GM19023 (cell line): ENCODE measurements around the gene OR10A4.
"Not testable (repeated sequence)": the region's sequence is repeated elsewhere in the genome, so short reads cannot be mapped to it uniquely, and the experiment has no call there.

Experiments used
- ATAC-seq: cut with Tn5 transposase; IDR thresholded peaks from one replicate; pipeline ENCODE4 v1.9.1; 2021; ENCODE audit warnings: mild to moderate bottlenecking, moderate library complexity; ENCODE audit not compliant: unreplicated experiment

OR10A4 gene

DNA sequence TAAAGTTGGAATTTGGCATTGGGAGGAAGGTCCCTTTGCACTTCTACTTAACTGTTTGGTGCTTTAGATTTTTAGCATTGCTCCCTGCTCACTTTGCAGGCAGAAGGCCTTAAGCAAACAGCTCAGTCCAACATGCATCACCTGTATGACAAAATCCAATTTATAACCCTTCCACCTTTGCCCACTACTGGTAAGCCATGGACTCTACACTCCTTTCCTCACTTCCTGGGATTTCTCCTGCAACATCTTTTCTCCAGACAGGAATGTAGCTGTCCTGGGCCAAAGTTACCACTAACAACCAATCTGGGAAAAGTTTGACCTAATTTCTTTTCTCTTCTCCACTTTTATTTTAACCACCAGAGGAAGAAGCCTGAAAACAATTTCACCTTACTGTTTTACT, 17.7 kb downstream of the OR10A4 start:
- ATAC-seq: no peak

DNA sequence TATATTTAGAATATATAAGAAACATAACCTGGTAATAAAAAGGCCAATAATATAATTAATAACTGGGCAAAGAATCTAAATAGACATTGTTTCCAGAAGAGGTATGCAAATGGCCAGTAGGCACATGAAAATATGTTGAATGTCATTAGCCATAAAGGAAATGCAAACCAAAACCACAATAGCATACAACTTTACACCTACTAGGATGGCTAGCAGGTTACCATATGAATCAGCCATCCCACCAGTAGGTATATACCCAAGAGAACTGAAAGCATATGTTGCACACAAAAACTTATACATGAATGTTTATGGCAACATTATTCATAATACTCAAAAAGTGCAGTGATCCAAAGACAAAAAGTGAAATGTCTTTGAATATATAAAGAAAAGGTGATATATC, 18.6 kb downstream of the OR10A4 start:
- peak; percentile 62 for ATAC-seq

DNA sequence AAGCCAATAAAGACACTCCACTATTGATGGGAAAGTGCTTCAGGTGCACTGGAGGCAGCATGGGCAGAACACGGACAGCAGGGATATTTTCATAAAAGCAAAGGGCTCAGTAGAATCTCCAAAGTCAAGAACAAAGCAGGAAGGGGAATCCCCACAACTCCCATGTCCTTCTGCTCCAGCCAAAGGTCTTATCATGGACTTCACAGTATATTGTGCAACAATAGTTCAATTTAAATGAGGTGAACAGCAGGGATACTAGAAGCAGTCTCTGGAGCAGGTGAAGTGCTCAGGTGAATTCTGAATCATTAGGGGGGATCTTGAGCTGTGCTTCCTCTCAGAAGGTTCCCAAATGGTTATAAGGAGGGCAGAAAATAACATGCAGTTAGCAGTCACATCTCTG, 22.5 kb downstream of the OR10A4 start:
- no peak for ATAC-seq

DNA sequence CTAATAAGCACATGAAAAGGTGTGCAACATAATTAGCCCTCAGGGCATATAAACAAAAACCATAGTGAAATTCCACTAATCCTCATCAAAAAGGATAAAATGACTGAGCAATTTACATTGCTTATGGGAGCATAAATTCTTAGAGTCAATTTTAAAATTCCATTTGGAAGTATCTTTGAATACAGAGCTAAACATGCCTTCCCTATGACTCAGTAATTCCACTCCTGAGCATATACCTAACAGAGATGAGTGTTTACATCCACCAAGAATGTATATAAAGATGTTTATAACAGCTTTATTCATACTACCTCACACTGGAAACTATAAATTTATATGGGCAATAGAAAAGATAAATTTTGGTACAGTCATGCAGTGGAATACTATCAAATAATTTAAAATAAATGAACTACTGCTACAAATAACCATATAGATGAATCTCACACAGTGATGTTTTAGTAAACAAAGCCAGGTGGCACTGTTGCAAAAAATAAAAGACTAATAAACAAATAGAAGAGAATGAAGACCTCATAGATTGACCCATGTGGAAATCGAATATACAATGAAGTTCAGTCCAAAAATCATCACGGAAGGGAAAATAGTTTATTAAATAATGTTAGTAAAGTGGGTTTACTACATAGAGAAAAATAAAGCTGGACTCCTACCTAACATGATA, 24.0 kb downstream of the OR10A4 start:
- ATAC-seq: no peak

DNA sequence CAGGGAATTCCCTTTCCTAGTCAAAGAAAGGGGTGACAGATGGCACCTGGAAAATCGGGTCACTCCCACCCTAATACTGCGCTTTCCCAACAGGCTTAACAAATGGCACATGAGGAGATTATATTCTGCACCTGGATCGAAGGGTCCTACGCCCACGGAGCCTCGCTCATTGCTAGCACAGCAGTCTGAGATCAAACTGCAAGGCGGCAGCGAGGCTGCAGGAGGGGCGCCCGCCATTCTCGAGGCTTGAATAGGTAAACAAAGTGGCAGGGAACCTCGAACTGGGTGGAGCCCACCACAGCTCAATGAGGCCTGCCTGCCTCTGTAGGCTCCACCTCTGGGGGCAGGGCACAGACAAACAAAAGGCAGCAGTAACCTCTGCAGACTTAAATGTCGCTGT, 28.4 kb downstream of the OR10A4 start:
- ATAC-seq: not testable (repeated sequence)

DNA sequence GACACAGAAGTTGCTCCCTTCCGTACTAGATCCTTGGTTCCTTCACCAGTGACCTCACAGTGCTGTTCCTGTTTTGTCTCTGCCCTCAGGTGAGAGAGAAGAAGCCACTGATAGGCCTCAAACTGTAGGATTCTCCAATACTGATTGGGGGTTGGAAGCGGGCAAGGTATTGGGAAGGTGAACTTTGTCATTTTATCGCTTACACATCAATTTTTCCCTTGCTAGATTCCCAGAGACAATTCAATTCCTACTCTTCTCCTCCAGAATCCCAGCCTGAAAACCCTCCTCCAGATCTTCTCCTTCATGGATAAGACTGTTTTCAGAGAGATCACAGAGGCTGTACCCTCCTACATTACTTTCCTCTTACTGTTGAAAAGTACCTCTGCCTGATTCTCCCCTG, 35.0 kb downstream of the OR10A4 start:
- ATAC-seq: no peak

DNA sequence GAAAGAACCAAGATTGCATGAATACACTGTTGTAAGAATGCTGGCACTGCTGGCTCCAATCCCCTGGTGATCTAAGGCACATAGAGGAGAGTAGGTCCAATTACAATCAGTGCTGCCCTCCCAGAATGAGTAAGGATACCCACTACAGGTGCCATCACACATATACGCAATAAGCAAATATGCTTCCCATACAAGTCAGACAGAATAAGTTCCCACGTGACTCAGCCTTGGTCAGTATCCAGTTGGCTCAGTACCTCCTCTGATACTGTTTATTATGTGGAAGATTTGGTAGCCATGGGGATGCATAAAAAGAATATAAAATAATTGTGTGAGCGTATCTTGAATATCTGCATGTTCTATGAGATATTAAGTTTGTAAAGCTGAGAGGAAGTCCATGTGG, 35.5 kb downstream of the OR10A4 start:
- no peak for ATAC-seq

DNA sequence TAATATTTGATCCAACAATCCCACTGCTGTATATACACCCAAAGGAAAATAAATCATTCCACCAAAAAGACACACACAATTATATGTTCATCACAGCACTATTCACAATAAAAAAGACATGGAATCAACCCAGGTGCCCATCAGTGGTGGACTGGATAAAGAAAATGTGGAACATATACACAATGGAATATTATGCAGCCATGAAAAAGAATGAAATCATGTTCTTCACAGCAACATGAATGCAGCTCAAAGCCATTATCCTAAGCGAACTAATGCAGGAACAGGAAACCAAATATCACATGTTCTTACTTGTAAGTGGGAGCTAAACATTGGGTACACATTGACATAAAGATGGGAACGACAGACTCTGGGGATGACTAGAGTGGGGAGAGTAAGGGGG, 43.3 kb downstream of the OR10A4 start:
- ATAC-seq: no peak

DNA sequence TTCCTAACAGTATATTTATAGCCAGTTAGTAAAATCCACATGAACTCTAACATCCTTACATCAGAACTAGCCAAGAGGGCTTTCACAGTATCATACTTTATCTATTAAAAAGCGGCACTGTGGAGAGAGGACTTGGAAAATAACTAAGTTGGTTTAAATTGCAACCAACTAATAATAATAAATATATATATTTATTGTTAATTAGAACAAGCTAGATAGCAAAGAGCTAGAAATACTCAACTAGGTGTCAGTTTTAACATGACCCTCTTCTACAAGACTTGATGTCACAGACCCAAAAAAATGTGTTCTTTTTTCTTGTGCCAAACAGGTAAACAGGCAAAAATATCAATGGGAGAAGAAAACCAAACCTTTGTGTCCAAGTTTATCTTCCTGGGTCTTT, 44.3 kb downstream of the OR10A4 start, which contains the start of gene OR2D3:
OR2D3 (plus strand) TSS at position 301 of the 400 bp plus-strand sequence; CDS start at position 301, 0 bp downstream.
- no peak for ATAC-seq

DNA sequence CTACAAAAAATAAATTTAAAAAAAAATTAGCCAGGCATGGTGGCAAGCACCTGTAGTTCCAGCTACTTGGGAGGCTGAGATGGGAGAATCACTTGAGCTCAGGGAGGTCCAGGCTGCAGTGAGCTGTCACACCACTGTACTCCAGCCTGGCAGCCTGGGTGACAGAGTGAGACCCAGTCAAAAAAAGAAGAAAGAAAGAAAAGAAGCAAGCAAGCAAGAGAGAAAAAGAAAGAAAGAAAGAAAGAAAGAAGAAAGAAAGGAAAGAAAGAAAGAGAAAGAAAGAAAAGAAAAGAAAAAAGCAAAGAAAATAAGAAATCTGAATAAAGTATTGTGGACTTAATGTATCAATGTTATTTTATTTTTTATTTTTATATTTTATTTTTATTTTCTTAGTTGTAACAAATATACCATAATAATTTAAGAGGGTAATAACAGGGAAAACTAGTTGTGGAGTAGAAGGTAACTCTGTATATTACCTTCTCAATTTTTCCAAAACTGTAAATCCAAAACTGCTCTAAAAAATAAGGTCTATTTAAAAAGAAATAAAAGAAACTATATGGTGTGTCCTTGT, 48.7 kb downstream of the OR10A4 start:
- no peak for ATAC-seq

DNA sequence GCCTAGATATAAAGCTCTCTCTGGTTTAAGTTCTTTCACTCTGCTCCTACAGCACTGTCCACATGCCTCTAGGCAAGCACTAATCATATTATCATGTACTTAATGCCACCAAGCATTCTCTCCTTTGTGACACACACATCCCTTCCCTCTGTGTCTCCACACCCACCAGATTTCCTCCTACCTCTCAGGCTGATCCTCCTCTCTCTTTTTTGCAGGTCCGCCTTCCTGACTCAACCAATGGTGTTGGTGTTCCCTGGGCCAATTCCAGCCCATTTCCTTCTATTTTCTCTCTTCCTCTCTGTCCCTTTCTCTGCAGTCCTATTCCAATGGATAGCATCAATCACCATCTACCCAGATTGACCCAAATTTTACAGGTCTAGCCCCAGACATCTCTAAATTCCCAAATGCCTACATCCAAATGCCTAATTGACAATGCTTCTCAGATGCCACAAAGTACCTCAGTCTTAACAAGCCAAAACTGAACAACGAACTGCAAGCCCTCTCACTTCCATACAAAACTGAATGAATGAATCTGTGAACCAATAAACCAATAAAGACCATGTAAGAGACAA, 49.3 kb downstream of the OR10A4 start:
- peak; percentile 13 for ATAC-seq

DNA sequence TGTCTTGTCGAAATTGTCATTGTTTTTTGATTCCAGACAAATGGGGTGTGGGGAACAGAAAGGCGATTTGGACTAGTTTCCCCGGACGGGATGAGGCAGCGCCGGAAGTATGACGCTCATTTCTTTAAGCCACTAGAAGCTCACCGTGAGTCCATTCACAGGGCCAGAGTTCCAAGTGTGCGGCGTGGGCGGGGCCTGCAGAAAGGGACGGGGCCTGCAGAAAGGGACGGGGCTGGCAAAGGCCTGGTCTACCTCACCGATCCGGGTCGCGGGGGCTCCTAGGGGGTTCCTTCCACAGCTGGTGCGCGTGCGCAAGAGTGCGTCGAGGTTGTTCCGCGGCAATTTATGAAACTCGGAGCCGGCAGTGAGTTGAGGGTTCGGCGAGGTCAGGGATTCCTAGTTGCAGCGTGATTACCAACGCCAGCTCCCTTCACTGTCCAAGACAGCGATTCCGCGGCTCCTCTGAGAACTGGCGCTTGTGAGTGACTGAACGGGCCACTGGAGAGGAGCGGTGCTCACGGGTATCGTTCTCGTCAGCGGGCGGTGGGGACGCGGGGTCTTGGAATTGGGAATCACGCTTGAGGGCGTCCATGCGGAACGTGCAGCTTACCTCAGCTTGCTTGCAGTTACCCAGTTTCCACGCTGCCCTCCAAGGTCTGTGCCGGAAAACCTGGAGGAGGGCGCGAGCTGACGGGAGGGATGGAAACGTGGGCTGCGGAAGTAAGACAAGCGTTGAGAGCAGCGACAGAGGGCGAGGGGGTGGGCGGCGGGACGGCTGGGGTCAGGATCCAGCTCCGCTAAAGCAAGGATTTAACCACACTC, 50.0 kb downstream of the OR10A4 start, which contains the start of gene ZNF215:
ZNF215 (plus strand) TSS at position 219 of the 822 bp plus-strand sequence. CDS start 5,847 bp downstream, outside the sequence.
- ATAC-seq: peak; percentile 69

DNA sequence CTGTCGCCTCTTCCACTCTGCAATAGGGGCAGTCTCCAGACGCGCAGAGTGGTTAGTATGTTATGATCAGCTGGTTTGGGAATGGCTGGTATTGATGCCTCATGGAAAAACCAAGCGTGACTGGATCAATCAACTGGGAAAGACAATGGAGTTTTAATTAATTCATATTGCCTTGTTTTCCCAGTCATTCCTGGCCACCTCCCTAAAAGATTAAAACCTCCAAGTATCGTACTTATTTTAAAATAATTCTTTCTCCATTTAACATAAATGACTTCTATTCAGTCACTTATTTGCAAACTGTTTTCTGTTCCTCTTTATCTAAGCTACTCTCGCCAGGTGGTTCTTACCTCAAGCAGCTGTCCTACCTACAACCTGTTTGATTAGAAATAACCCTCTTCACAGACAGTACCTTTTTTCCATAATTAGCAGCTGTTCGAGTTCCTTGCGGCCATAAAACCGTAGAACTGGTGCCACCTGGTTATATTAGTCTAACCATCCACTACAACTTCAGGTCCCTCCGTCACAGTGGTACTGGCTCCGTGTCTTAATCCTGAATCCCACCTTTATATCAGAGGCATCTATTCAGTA, 50.7 kb downstream of the OR10A4 start:
- ATAC-seq: peak; percentile 60
